Sigmoid colon (tissue), 7 donors: ENCODE data around the gene CFAP54. TPM values are rescaled to one million over a fixed set of nuclear protein-coding genes. Genes with fewer than 3 reads are reported as not detected.

Source experiments
- DNase-seq: peaks from one replicate; pipeline ENCODE4 v3.0.0-alpha.2; 2019
- H3K27ac ChIP-seq, 4 donors: fragments of 200-600 bp; sonication (generic); one replicate each; pipeline ENCODE4 v1.5.1; 2016 to 2019; ENCODE audit warnings: mild to moderate bottlenecking in 1 of 4
- H3K27me3 ChIP-seq, 3 donors: fragments of 200-600 bp; sonication (generic); one replicate each; pipeline ENCODE4 v1.5.1; 2019; ENCODE audit warnings: mild to moderate bottlenecking in 1 of 3
- H3K36me3 ChIP-seq, 4 donors: fragments of 200-600 bp; sonication (generic); one replicate each; pipeline ENCODE4 v1.5.1; 2016 to 2019
- H3K4me1 ChIP-seq, 4 donors: fragments of 200-600 bp; sonication (generic); one replicate each; pipeline ENCODE4 v1.5.1; 2017 to 2019
- H3K4me3 ChIP-seq, 4 donors: fragments of 200-600 bp; sonication (generic); one replicate each; pipeline ENCODE4 v1.5.1; 2017 to 2019; ENCODE audit warnings: mild to moderate bottlenecking in 2 of 4, moderate library complexity in 1 of 4
- H3K9me3 ChIP-seq, 4 donors: fragments of 200-600 bp in 3 of 4; sonication (generic) in 3 of 4; one replicate each; pipeline versions ENCODE4 v1.5.1 to v1.6.1; 2013 to 2019
- EP300 ChIP-seq, 4 donors: sonication (generic); formaldehyde crosslinking; IDR thresholded peaks; one replicate each; pipeline ENCODE4 v1.6.1; 2017; ENCODE audit warnings: antibody characterized with exemption in 4 of 4
- POLR2A ChIP-seq, 2 donors: fragments of 450-650 bp; IDR thresholded peaks; one replicate each; pipeline ENCODE4 v1.6.1; 2016; ENCODE audit warnings: antibody characterized with exemption in 2 of 2, mild to moderate bottlenecking in 2 of 2, moderate library complexity in 2 of 2
- POLR2AphosphoS5 ChIP-seq, 4 donors: sonication (generic); formaldehyde crosslinking; IDR thresholded peaks; one replicate each; pipeline ENCODE4 v1.6.1; 2017; ENCODE audit warnings: antibody characterized with exemption in 4 of 4
- WGBS, 2 donors: extraction: QIAGEN DNeasy Blood & Tissue Kit; methylation state at CpG; one replicate each; pipeline ENCODE4 v1.1.7; 2013; 5-methylcytosine and 5-hydroxymethylcytosine counted together
- intact Hi-C: fragments of 100-400 bp; cut with DNase I; formaldehyde crosslinking; loops from one replicate; pipeline ENCODE4 v1.15.1; 2023
- polyA plus RNA-seq, 3 donors: library from polyadenylated mRNA; stranded (reverse); fragments of 200-250 nt; gene quantifications; one replicate each; pipeline ENCODE4 v1.2.3, GENCODE V29; 2013
- total RNA-seq, 4 donors: library from RNA; depleted of rRNA; stranded (reverse); fragments of >200 nt; gene quantifications; one replicate each; pipeline ENCODE4 v1.1.0, GENCODE V29; 2016
- TF ChIP-seq, protein P1 (sequence below), 4 experiments: fragments of 450-650 bp in 3 of 4; fragments of 200-600 bp in 1 of 4; IDR thresholded peaks; one replicate each; pipeline ENCODE4 v1.5.1; 2016 to 2019; ENCODE audit warnings: antibody characterized with exemption in 4 of 4, mild to moderate bottlenecking in 3 of 4, moderate library complexity in 2 of 4
- donor health status: healthy with polysubstance abuse.
- donor health status: Bipolar disorder and iron deficiency.
- donor health status: healthy.

The CFAP54 gene
- total and polyA plus RNA-seq, 7 donors: 0.07 to 10.5 (median 3.1) TPM; not detected in 2

DNA sequence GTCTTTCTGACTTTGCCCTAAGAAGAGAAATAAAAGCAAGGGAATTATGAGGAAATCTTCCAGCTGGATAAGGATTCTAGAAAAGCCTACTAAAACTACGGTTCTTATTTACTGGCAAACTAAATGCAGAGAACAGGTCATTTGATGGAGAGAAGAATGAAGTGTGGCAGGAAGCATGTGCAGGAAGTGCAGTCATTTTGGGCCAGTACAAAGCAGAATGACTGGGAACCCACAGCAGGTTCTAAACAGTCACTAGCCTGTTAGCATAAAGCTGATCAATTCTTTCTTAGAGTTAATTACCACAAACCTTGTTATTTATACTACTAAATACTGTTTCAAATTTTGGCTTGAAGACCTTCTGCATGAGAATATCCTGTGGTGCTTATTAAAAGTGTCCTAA is 36.7 kb downstream of the CFAP54 start:
- Histone ChIP-seq H3K9me3 (no peaks in the 10 kb centered on the region), H3K4me1 (no peaks in the 10 kb centered on the region), H3K36me3 (no peaks in the 10 kb centered on the region), H3K27ac (no peak overlapping the region), H3K27me3 (no peaks in the 10 kb centered on the region), H3K4me3 (no peak overlapping the region)
- 55% methylated on average over 1 of the region's 1 CpG for WGBS, 2 donors
- no peak for TF ChIP-seq EP300 (IDR thresholded peaks at IDR 0.05)
- no peak for TF ChIP-seq POLR2A (IDR thresholded peaks at IDR 0.05)
- no peak for TF ChIP-seq POLR2AphosphoS5 (IDR thresholded peaks at IDR 0.05)
- TF ChIP-seq, protein P1, sequence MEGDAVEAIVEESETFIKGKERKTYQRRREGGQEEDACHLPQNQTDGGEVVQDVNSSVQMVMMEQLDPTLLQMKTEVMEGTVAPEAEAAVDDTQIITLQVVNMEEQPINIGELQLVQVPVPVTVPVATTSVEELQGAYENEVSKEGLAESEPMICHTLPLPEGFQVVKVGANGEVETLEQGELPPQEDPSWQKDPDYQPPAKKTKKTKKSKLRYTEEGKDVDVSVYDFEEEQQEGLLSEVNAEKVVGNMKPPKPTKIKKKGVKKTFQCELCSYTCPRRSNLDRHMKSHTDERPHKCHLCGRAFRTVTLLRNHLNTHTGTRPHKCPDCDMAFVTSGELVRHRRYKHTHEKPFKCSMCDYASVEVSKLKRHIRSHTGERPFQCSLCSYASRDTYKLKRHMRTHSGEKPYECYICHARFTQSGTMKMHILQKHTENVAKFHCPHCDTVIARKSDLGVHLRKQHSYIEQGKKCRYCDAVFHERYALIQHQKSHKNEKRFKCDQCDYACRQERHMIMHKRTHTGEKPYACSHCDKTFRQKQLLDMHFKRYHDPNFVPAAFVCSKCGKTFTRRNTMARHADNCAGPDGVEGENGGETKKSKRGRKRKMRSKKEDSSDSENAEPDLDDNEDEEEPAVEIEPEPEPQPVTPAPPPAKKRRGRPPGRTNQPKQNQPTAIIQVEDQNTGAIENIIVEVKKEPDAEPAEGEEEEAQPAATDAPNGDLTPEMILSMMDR (IDR thresholded peaks at IDR 0.05): no peak
- no peak for DNase-seq
- intact Hi-C loops: no loop called here

DNA sequence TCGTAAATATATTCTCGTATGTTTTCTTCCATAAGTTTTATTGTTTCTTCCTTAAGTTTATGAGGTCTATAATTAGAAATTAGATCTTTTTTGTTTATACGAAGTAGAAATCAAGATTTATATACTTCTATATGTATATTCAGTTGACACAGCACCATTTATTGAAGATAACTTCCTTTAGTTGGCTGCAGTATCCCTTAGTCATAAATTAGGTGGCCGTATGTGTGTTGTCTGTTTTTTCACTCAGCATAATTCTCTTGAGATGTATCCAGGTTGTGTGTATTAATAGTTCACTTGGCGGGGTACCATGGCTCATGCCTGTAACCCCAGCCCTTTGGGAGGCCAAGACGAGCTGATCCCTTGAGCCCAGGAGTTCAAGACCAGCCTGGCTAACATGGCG is 40.5 kb downstream of the CFAP54 start:
- H3K4me1 ChIP-seq: no peaks in the 10 kb centered on the region
- no peak overlapping the region for H3K27ac ChIP-seq
- no peaks in the 10 kb centered on the region for H3K9me3 ChIP-seq
- no peak for DNase-seq
- H3K27me3 ChIP-seq: no peaks in the 10 kb centered on the region
- no peak overlapping the region for H3K4me3 ChIP-seq
- 63 to 74% methylated on average over 7 of the region's 7 CpGs for WGBS, 2 donors
- no peaks in the 10 kb centered on the region for H3K36me3 ChIP-seq
- no peak for TF ChIP-seq EP300 (IDR thresholded peaks at IDR 0.05)
- no peak for TF ChIP-seq POLR2AphosphoS5 (IDR thresholded peaks at IDR 0.05)
- TF ChIP-seq, protein P1 (IDR thresholded peaks at IDR 0.05): no peak
- TF ChIP-seq POLR2A (IDR thresholded peaks at IDR 0.05): no peak
- intact Hi-C loops: no loop called here

DNA sequence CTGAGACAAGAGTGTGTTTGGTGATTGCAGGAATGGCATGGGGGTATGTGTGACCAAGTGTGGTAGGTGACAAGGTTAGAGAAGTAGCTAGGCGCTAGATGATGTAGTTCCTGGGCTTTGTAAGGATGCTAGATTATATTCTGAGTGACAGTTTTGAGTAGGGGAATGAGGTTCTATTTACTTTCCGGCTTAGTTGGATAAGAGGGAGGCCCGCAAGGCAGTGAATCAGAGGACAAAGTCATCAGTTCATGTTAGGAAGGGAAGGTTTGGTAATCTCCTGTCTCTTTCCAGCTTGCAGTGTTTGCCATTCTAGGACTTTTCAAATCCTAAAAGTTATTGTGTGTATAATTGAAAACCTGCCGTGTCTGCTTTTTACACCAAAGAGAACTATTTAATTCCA is 45.0 kb downstream of the CFAP54 start:
- Histone ChIP-seq H3K27ac (no peak overlapping the region), H3K36me3 (no peaks in the 10 kb centered on the region), H3K27me3 (no peaks in the 10 kb centered on the region), H3K4me1 (no peaks in the 10 kb centered on the region), H3K4me3 (no peak overlapping the region), H3K9me3 (no peaks in the 10 kb centered on the region)
- TF ChIP-seq, protein P1 (IDR thresholded peaks at IDR 0.05): no peak
- TF ChIP-seq EP300 (IDR thresholded peaks at IDR 0.05): no peak
- no peak for TF ChIP-seq POLR2AphosphoS5 (IDR thresholded peaks at IDR 0.05)
- TF ChIP-seq POLR2A (IDR thresholded peaks at IDR 0.05): no peak
- intact Hi-C loops: no loop called here
- 78 to 81% methylated on average over 4 of the region's 4 CpGs for WGBS, 2 donors
- DNase-seq: no peak

DNA sequence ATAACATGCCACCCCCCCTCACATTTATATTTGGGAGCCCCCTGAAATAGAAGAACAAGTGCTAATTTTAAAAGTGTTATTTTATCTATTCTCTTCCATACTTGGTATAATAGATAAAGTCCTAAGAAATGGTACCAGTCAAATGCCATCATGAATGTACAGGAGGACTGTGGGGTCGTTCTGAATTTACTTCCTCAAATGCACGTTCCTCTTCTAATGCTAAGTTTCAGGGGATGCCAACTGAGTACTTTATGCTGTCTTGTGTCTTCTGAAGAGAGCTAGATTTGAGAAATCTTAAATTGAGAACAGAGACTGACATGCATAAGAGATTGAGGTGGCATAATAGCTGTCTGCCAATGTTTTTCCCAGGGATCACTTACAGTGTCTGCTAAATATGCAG is 59.0 kb downstream of the CFAP54 start:
- no peaks in the 10 kb centered on the region for H3K27me3 ChIP-seq
- no peaks in the 10 kb centered on the region for H3K36me3 ChIP-seq
- H3K9me3 ChIP-seq: no peaks in the 10 kb centered on the region
- no peak for DNase-seq
- H3K27ac ChIP-seq: no peak overlapping the region
- H3K4me3 ChIP-seq: no peak overlapping the region
- 45 to 55% methylated on average over 2 of the region's 2 CpGs for WGBS, 2 donors
- no peak for TF ChIP-seq POLR2A (IDR thresholded peaks at IDR 0.05)
- intact Hi-C loops: no loop called here
- no peaks in the 10 kb centered on the region for H3K4me1 ChIP-seq

DNA sequence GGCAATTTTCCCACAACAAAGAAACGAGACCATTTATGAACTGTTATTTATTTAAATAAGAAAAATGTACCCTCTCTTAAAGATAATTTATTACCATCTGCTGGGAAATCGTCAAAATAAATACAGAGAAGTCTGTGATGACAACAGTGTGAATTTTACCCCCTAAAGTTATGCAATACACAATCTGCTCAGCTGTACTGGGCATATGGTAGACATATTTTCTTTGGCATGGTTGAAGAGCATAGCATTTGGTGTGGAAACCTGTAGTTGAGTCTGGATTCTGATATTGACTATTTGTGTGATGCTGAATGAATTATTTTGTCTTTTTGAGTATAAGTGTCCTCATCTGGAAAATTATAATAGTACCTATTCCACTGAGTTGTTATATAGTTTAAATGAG is 60.0 kb downstream of the CFAP54 start:
- DNase-seq: no peak
- Histone ChIP-seq H3K27me3 (no peaks in the 10 kb centered on the region), H3K4me1 (no peaks in the 10 kb centered on the region), H3K4me3 (no peak overlapping the region), H3K27ac (no peak overlapping the region), H3K9me3 (no peaks in the 10 kb centered on the region), H3K36me3 (no peaks in the 10 kb centered on the region)
- TF ChIP-seq, protein P1 (IDR thresholded peaks at IDR 0.05): no peak
- TF ChIP-seq EP300 (IDR thresholded peaks at IDR 0.05): no peak
- TF ChIP-seq POLR2A (IDR thresholded peaks at IDR 0.05): no peak
- TF ChIP-seq POLR2AphosphoS5 (IDR thresholded peaks at IDR 0.05): no peak
- 48 to 62% methylated on average over 2 of the region's 2 CpGs for WGBS, 2 donors
- intact Hi-C loops: no loop called here
